ENCODE data around the gene FOXC1. TPM values are rescaled to one million over a fixed set of nuclear protein-coding genes. Genes with fewer than 3 reads are reported as not detected.

Gene FOXC1
- total RNA-seq, 1 experiment from 2014 or later: 7.3 TPM

- Histone ChIP-seq H3F3A (ENCODE audit: low read length, unreplicated experiment) (no peaks in the 10 kb centered on the region), H3K27ac (ENCODE audit: low read length) (peak overlapping the region; percentile 85), H3K9ac (ENCODE audit: low read length) (peak overlapping the region; percentile 39; the same call in 1 of the 2 replicates), H3K4me1 (ENCODE audit: insufficient read depth, low read length) (peaks cover 25% of the 10 kb centered on the region), H3K4me2 (ENCODE audit: low read length) (peak overlapping the region; percentile 35), H4K20me1 (ENCODE audit: low read length) (no peaks in the 10 kb centered on the region), H3K9me2 (replicated peaks; ENCODE audit: low read length) (no peaks in the 10 kb centered on the region), H3K9me3 (ENCODE audit: low read length) (no peaks in the 10 kb centered on the region), H3K79me2 (ENCODE audit: low read length) (no peaks in the 10 kb centered on the region), H2AFZ (ENCODE audit: low read length) (no peak overlapping the region), H3K27me3 (ENCODE audit: low read length) (no peaks in the 10 kb centered on the region), H3K36me3 (ENCODE audit: low read depth, low read length) (no peaks in the 10 kb centered on the region), H3K4me3 (ENCODE audit: low read length) (no peak overlapping the region)
- BruUV-seq (replicated peaks): no TSS peak
- no peak for ATAC-seq
- no peak for DNase-seq
- intact Hi-C loops (cut with micrococcal nuclease): no loop called here
- POLR2A ChIA-PET (ENCODE audit: unreplicated experiment): interaction anchor here (0.7 kb wide), 1 partner anchor 29 kb away, joined by 3 read pairs; no protein-coding TSS in a partner anchor
- no peak for TF ChIP-seq CTCF (conservative IDR thresholded peaks at IDR 0.05; ENCODE audit: low read depth, low read length)
- no peak for TF ChIP-seq EZH2 (IDR thresholded peaks at IDR 0.05; ENCODE audit: low read length, unreplicated experiment)
- TF ChIP-seq EZH2phosphoT487 (IDR thresholded peaks at IDR 0.05; ENCODE audit: borderline replicate concordance, low read length): no peak
- CTCF ChIA-PET: no interaction called here
These were observed 26.6 kb downstream of the FOXC1 start for GRCh38 chr6:1636272-1636825.

GRCh38 chr6:1636971-1637871 lies 27.5 kb downstream of the FOXC1 start:
- ChIA-PET POLR2A (ENCODE audit: unreplicated experiment) (interaction anchor here (0.7 kb wide), 1 partner anchor 30 kb away, joined by 3 read pairs; no protein-coding TSS in a partner anchor), CTCF (no interaction called here)
- no peaks in the 10 kb centered on the region for H4K20me1 ChIP-seq (ENCODE audit: low read length)
- no peaks in the 10 kb centered on the region for H3K79me2 ChIP-seq (ENCODE audit: low read length)
- ATAC-seq (peak; percentile 76), DNase-seq (peak; percentile 78)
- H3K4me1 ChIP-seq (ENCODE audit: insufficient read depth, low read length): peaks cover 32% of the 10 kb centered on the region
- peak overlapping the region; percentile 85 for H3K27ac ChIP-seq (ENCODE audit: low read length)
- no peaks in the 10 kb centered on the region for H3K9me2 ChIP-seq (replicated peaks; ENCODE audit: low read length)
- intact Hi-C loops (cut with micrococcal nuclease): no loop called here
- H3K9ac ChIP-seq (ENCODE audit: low read length): peak overlapping the region; percentile 39; the same call in 1 of the 2 replicates
- no peak for TF ChIP-seq CTCF (conservative IDR thresholded peaks at IDR 0.05; ENCODE audit: low read depth, low read length)
- no peak for TF ChIP-seq EZH2 (IDR thresholded peaks at IDR 0.05; ENCODE audit: low read length, unreplicated experiment)
- TF ChIP-seq EZH2phosphoT487 (IDR thresholded peaks at IDR 0.05; ENCODE audit: borderline replicate concordance, low read length): no peak
- BruUV-seq (replicated peaks): no TSS peak
- H3K27me3 ChIP-seq (ENCODE audit: low read length): no peaks in the 10 kb centered on the region
- no peaks in the 10 kb centered on the region for H3K9me3 ChIP-seq (ENCODE audit: low read length)
- H2AFZ ChIP-seq (ENCODE audit: low read length): peak overlapping the region; percentile 75
- H3F3A ChIP-seq (ENCODE audit: low read length, unreplicated experiment): no peaks in the 10 kb centered on the region
- no peak overlapping the region for H3K4me3 ChIP-seq (ENCODE audit: low read length)
- H3K4me2 ChIP-seq (ENCODE audit: low read length): peak overlapping the region; percentile 35
- H3K36me3 ChIP-seq (ENCODE audit: low read depth, low read length): no peaks in the 10 kb centered on the region
